GM23338 (cell line): ENCODE results near the gene TRIM44.
A peak's percentile ranks its signal among the peaks of the same experiment; 100 is the strongest.

Experiments used
- CTCF ChIP-seq, 2 experiments: fragments of 200-600 bp in 1 of 2; sonication (generic) in 1 of 2; conservative IDR thresholded peaks; 2 replicates each; pipeline versions ENCODE4 v1.5.1 to v1.6.1; 2016 to 2017; ENCODE audit warnings: antibody characterized with exemption in 2 of 2, low read depth in 2 of 2, mild to moderate bottlenecking in 2 of 2, moderate library complexity in 1 of 2
- EZH2 ChIP-seq: fragments of 200-600 bp; sonication (generic); IDR thresholded peaks from one replicate; pipeline ENCODE4 v1.8.0; 2017; ENCODE audit warnings: antibody characterized with exemption, mild to moderate bottlenecking, low read depth; ENCODE audit not compliant: unreplicated experiment
- JUNB ChIP-seq: IDR thresholded peaks from one replicate; pipeline ENCODE4 v1.6.1; 2016; ENCODE audit warnings: antibody characterized with exemption; ENCODE audit not compliant: unreplicated experiment
- POLR2AphosphoS5 ChIP-seq: IDR thresholded peaks from 2 replicates; pipeline ENCODE4 v1.6.1; 2016; ENCODE audit warnings: antibody characterized with exemption, low read depth
- REST ChIP-seq: IDR thresholded peaks from one replicate; pipeline ENCODE4 v1.6.1; 2018; ENCODE audit warnings: antibody characterized with exemption; ENCODE audit not compliant: unreplicated experiment
- ZNF331 ChIP-seq: fragments of 250-450 bp; sonication (Bioruptor Pico); IDR thresholded peaks from 2 replicates; pipeline ENCODE4 v1.5.0; 2020; ENCODE audit warnings: low read depth, mild to moderate bottlenecking, moderate library complexity

DNA sequence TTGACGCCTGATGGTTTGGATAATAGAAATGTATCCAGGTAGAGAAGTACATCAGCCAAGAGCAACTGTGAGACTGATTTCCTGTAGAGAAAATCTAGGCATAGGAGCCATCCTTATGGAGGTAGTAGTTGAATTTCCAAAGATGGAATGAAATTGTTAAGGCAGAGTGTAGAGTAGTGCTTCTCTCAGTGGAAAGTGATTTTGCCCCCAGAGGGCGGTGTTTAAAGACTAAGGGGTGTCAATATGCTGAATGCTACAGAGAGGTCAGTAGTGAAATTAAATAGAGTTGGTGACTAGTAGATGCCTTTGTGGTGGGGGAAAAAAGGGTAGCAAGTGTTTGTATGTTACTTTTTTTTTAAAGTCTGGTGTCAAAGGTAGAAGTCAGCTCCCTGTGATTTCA, 54.5 kb downstream of the TRIM44 start:
- peak; percentile 62 to 66 for TF ChIP-seq CTCF (conservative IDR thresholded peaks at IDR 0.05; ENCODE audit: low read depth in 2 of 2)
- no peak for TF ChIP-seq POLR2AphosphoS5
- no peak for TF ChIP-seq EZH2
- no peak for TF ChIP-seq ZNF331 (CRISPR knock-in tag)
- TF ChIP-seq REST = no peak
- no peak for TF ChIP-seq JUNB
